PC-9 (cell line): ENCODE results near the gene CBR4.

Source experiments
- CTCF ChIP-seq: fragments of 200-600 bp; sonication (generic); conservative IDR thresholded peaks from 2 replicates; pipeline ENCODE4 v1.6.1; 2017; ENCODE audit warnings: mixed run types, antibody characterized with exemption, mild to moderate bottlenecking, moderate library complexity
- EZH2 ChIP-seq: fragments of 200-600 bp; sonication (generic); IDR thresholded peaks from 2 replicates; pipeline ENCODE4 v1.8.0; 2017; ENCODE audit warnings: antibody characterized with exemption, low read depth

GRCh38 chr4:168981460-168981859, 28.6 kb downstream of the CBR4 start:
- no peak for TF ChIP-seq CTCF
- no peak for TF ChIP-seq EZH2
